HG02623 (cell line): ENCODE results near the gene THY1.
"Not testable (repeated sequence)": the region's sequence is repeated elsewhere in the genome, so short reads cannot be mapped to it uniquely, and the experiment has no call there.

Experiments used
- ATAC-seq: cut with Tn5 transposase; IDR thresholded peaks from one replicate; pipeline ENCODE4 v1.9.1; 2021; ENCODE audit warnings: moderate library complexity; ENCODE audit not compliant: unreplicated experiment

The THY1 gene

GRCh38 chr11:119445850-119446249, 22.9 kb upstream of the THY1 start:
- ATAC-seq, result no peak

- no peak for ATAC-seq
Measured at GRCh38 chr11:119445379-119445778, 22.4 kb upstream of the THY1 start.

- ATAC-seq, result no peak
Measured at GRCh38 chr11:119441898-119442243, 18.9 kb upstream of the THY1 start.

GRCh38 chr11:119438599-119438998, 15.6 kb upstream of the THY1 start:
- no peak for ATAC-seq

- not testable (repeated sequence) for ATAC-seq
Measured at GRCh38 chr11:119437521-119437920, 14.5 kb upstream of the THY1 start.

- ATAC-seq, result no peak
Measured at GRCh38 chr11:119436711-119437110, 13.7 kb upstream of the THY1 start.

- no peak for ATAC-seq
Measured at GRCh38 chr11:119436093-119436492, 13.1 kb upstream of the THY1 start.

GRCh38 chr11:119434591-119435330, 11.8 kb upstream of the THY1 start:
- ATAC-seq, result no peak

- ATAC-seq, result no peak
Measured at GRCh38 chr11:119433358-119433725, 10.4 kb upstream of the THY1 start.

GRCh38 chr11:119432484-119433357, 9.7 kb upstream of the THY1 start:
- ATAC-seq, result no peak

- ATAC-seq, result no peak
Measured at GRCh38 chr11:119431523-119431922, 8.6 kb upstream of the THY1 start.

- ATAC-seq, result no peak
Measured at GRCh38 chr11:119427279-119427678, 4.3 kb upstream of the THY1 start.

- ATAC-seq, result no peak
Measured at GRCh38 chr11:119426142-119426541, 3.2 kb upstream of the THY1 start.

GRCh38 chr11:119424775-119425174, 1.8 kb upstream of the THY1 start:
- ATAC-seq, result no peak

GRCh38 chr11:119424276-119424675, 1.3 kb upstream of the THY1 start:
- ATAC-seq, result no peak

GRCh38 chr11:119423509-119424254, 710 bp upstream of the THY1 start:
- no peak for ATAC-seq

GRCh38 chr11:119421941-119422808, 797 bp downstream of the THY1 start:
- ATAC-seq, result no peak

- ATAC-seq, result no peak
Measured at GRCh38 chr11:119421351-119421750, 1.6 kb downstream of the THY1 start.

- no peak for ATAC-seq
Measured at GRCh38 chr11:119420631-119421030, 2.3 kb downstream of the THY1 start.

GRCh38 chr11:119419834-119420492, 3.0 kb downstream of the THY1 start:
- ATAC-seq, result no peak
